Erythroblast (primary cell): Measurements from ENCODE around the gene PIK3R4.

Experiments used
- GATA1 ChIP-seq: IDR thresholded peaks from 2 replicates; pipeline ENCODE4 v1.6.1; 2011; ENCODE audit warnings: low read depth, mild to moderate bottlenecking, control low read depth, low read length, moderate library complexity
- POLR2A ChIP-seq: IDR thresholded peaks from 2 replicates; pipeline ENCODE4 v1.6.1; 2011; ENCODE audit warnings: mild to moderate bottlenecking, low read length

- no peak for TF ChIP-seq POLR2A
- no peak for TF ChIP-seq GATA1
Observed at GRCh38 chr3:130728037-130728436, 18.6 kb downstream of the PIK3R4 start.
